ENCODE data around the gene BAIAP3. TPM values are rescaled to one million over a fixed set of nuclear protein-coding genes. Genes with fewer than 3 reads are reported as not detected.
A peak's percentile ranks its signal among the peaks of the same experiment; 100 is the strongest.

Gene BAIAP3
- total and polyA plus RNA-seq, 2 of the 8 experiments (the other 6 are each of a cell fraction or from before 2014, with no cell fraction given), result 2.9 to 6.8 TPM

DNA sequence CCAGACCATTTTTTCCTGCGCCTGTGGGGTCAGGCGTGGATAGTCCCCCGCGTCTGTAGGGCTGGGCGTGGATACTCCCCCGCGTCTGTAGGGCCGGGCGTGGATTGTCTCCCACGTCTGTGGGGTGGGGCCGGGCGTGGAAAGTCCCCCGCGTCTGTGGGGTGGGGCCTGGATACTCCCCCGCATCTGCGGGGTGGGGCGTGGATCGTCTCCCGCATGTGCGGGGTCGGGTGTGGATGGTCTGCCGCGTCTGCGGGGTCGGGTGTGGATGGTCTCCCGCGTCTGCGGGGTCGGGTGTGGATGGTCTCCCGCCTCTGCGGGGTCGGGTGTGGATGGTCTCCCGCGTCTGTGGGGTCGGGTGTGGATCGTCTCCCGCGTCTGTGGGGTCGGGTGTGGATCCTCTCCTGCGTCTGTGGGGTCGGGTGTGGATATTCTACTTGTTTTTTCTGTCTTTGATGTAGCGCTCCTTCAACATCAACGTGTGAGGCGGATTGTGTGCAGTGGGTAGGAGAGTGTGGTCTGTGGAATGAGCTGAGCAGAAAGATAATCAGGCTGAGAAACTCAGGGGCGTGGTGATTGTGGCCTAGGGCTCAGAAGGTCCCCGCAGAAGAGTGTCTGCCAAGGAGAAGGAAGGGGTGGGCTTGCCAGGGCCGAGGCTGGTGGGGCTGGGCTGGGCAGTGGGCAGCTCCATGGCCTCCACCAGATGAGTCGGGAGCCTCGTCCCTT lies 21.5 kb downstream of the BAIAP3 start:
- H3K27me3 ChIP-seq (replicated peaks in 1 of 4; ENCODE audit: control insufficient read depth in 3 of 4, extremely low read depth in 1 of 4, insufficient read depth in 3 of 4, low read length in 3 of 4), result no peaks in the 10 kb centered on the region; a peak in 1 of 7 replicates
- WGBS, 2 experiments (ENCODE audit: extremely low coverage in 1 of 2, insufficient coverage in 1 of 2, insufficient read length in 1 of 2, insufficient replicate concordance in 2 of 2, low coverage in 1 of 2, low lambda C conversion rate in 2 of 2, missing lambda C conversion rate in 1 of 2), result 91% methylated on average over 25 of the region's 49 CpGs; no CpG with 5 or more reads in 1 of the 2 experiments
- no peaks in the 10 kb centered on the region for H3K9me3 ChIP-seq (ENCODE audit: insufficient read depth in 2 of 2, low read depth in 1 of 2, low read length in 1 of 2)
- no peak overlapping the region for H3K4ac ChIP-seq (replicated peaks; ENCODE audit: insufficient read length, low read depth, low read length)
- peaks cover under 1 to 23% of the 10 kb centered on the region in 2 experiments for H4K20me1 ChIP-seq (replicated peaks in 1 of 2; ENCODE audit: control insufficient read depth in 1 of 2, insufficient read depth in 2 of 2, low read length in 2 of 2)
- no peak overlapping the region for H3K4me3 ChIP-seq (ENCODE audit: extremely low read depth in 1 of 4, insufficient read depth in 2 of 4, low read depth in 3 of 4, low read length in 4 of 4)
- no peak overlapping the region for H3K14ac ChIP-seq (ENCODE audit: insufficient read length)
- H2BK12ac ChIP-seq (ENCODE audit: low read depth, low read length), result no peak overlapping the region
- 0 out of 2 replicates have a peak overlapping the region, but pooled peaks have one; percentile 79 for H4K8ac ChIP-seq (ENCODE audit: extremely low read depth, insufficient read depth, low read length)
- H3K4me2 ChIP-seq (ENCODE audit: insufficient read depth in 1 of 2, low read depth in 2 of 2, low read length in 2 of 2), result no peak overlapping the region
- no peak overlapping the region for H2AFZ ChIP-seq (ENCODE audit: low read length)
- ChIA-PET POLR2A (ENCODE audit: partially characterized antibody) (no interaction called here), CTCF (ENCODE audit: partially characterized antibody) (interaction anchor here (0.8 to 3.5 kb wide), 5 partner anchors 9 to 25 kb away, joined by 3 to 32 read pairs (median 4); no protein-coding TSS in a partner anchor)
- H3K79me1 ChIP-seq (ENCODE audit: low read depth, low read length), result peaks cover 25% of the 10 kb centered on the region
- H2AK5ac ChIP-seq (ENCODE audit: low read depth, low read length), result no peak overlapping the region
- peaks cover 0 to 7% (median 4%) of the 10 kb centered on the region in 4 experiments; a peak in 3 of 7 replicates for H3K4me1 ChIP-seq (replicated peaks in 1 of 4; ENCODE audit: control insufficient read depth in 3 of 4, insufficient read depth in 4 of 4, low read length in 3 of 4)
- no peak overlapping the region for H2BK15ac ChIP-seq (ENCODE audit: low read length)
- DNase-seq (ENCODE audit: low read depth in 1 of 2, low spot score in 2 of 2) (no peak), FAIRE-seq (no peak)
- no peak overlapping the region for H3K18ac ChIP-seq (ENCODE audit: extremely low read depth, low read length)
- no peak overlapping the region for H4K5ac ChIP-seq (ENCODE audit: insufficient read length, low read depth, low read length)
- no peak overlapping the region for H3K9ac ChIP-seq (replicated peaks in 1 of 4; ENCODE audit: extremely low read depth in 1 of 4, low read depth in 3 of 4, low read length in 3 of 4)
- no peak overlapping the region for H3K27ac ChIP-seq (ENCODE audit: low read depth, low read length)
- H3K79me2 ChIP-seq (ENCODE audit: control insufficient read depth in 1 of 2, insufficient read depth in 2 of 2, low read length in 2 of 2), result peaks cover 0 to 54% of the 10 kb centered on the region in 2 experiments; a peak in 2 of 4 replicates
- H2BK120ac ChIP-seq (replicated peaks; ENCODE audit: low read depth, low read length), result no peak overlapping the region
- peaks cover 0 to 4% (median 0%) of the 10 kb centered on the region in 4 experiments; a peak in 1 of 8 replicates for H3K36me3 ChIP-seq (ENCODE audit: control insufficient read depth in 2 of 4, insufficient read depth in 4 of 4, low read length in 3 of 4)
- H2BK5ac ChIP-seq (ENCODE audit: low read depth, low read length), result no peak overlapping the region
- no peak overlapping the region for H3K56ac ChIP-seq (replicated peaks; ENCODE audit: insufficient read length, low read depth, low read length)
- H2BK20ac ChIP-seq (ENCODE audit: low read length), result no peak overlapping the region
- peaks cover 14% of the 10 kb centered on the region for H3K23me2 ChIP-seq (ENCODE audit: low read depth, low read length)
- no peak overlapping the region for H3K23ac ChIP-seq (ENCODE audit: insufficient read length)
- H4K91ac ChIP-seq (replicated peaks; ENCODE audit: insufficient read length, low read length), result no peak overlapping the region
- no peak for TF ChIP-seq YY1 (IDR thresholded peaks at IDR 0.05; ENCODE audit: low read depth, low read length)
- TF ChIP-seq TCF12 (IDR thresholded peaks at IDR 0.05; ENCODE audit: low read depth, low read length), result no peak
- no peak for TF ChIP-seq SIN3A (conservative IDR thresholded peaks at IDR 0.05 in 1 of 2, IDR thresholded peaks at IDR 0.05 in 1 of 2; ENCODE audit: low read depth in 1 of 2, low read length in 2 of 2)
- TF ChIP-seq POLR2A (IDR thresholded peaks at IDR 0.05; ENCODE audit: control extremely low read depth in 1 of 2, low read depth in 2 of 2, low read length in 2 of 2), result no peak
- TF ChIP-seq FOSL1 (IDR thresholded peaks at IDR 0.05; ENCODE audit: insufficient read depth, low read depth, low read length), result no peak
- no peak for TF ChIP-seq SIX5 (IDR thresholded peaks at IDR 0.05; ENCODE audit: low read depth, low read length)
- no peak for TF ChIP-seq ASH2L (IDR thresholded peaks at IDR 0.05; ENCODE audit: low read length)
- TF ChIP-seq CBX5 (IDR thresholded peaks at IDR 0.05; ENCODE audit: low read depth, low read length), result no peak
- TF ChIP-seq JUN (IDR thresholded peaks at IDR 0.05; ENCODE audit: low read depth, low read length), result no peak
- no peak for TF ChIP-seq CHD1 (IDR thresholded peaks at IDR 0.05; ENCODE audit: low read depth, low read length)
- no peak for TF ChIP-seq CBX8 (IDR thresholded peaks at IDR 0.05; ENCODE audit: borderline replicate concordance, low read depth, low read length)
- TF ChIP-seq BACH1 (IDR thresholded peaks at IDR 0.05; ENCODE audit: low read length), result no peak
- TF ChIP-seq SIRT6 (IDR thresholded peaks at IDR 0.05; ENCODE audit: low read length), result no peak
- TF ChIP-seq PHF8 (conservative IDR thresholded peaks at IDR 0.05; ENCODE audit: low read depth, low read length), result no peak
